ENCODE measurements around the gene UBE2D4. TPM values are rescaled to one million over a fixed set of nuclear protein-coding genes. Genes with fewer than 3 reads are reported as not detected.
A peak's percentile ranks its signal among the peaks of the same experiment; 100 is the strongest.

Gene UBE2D4
- total and polyA plus RNA-seq, 9 of the 15 experiments (the other 6 are each of a cell fraction or from before 2014, with no cell fraction given), result 3.3 to 16.2 (median 7.5) TPM

DNA sequence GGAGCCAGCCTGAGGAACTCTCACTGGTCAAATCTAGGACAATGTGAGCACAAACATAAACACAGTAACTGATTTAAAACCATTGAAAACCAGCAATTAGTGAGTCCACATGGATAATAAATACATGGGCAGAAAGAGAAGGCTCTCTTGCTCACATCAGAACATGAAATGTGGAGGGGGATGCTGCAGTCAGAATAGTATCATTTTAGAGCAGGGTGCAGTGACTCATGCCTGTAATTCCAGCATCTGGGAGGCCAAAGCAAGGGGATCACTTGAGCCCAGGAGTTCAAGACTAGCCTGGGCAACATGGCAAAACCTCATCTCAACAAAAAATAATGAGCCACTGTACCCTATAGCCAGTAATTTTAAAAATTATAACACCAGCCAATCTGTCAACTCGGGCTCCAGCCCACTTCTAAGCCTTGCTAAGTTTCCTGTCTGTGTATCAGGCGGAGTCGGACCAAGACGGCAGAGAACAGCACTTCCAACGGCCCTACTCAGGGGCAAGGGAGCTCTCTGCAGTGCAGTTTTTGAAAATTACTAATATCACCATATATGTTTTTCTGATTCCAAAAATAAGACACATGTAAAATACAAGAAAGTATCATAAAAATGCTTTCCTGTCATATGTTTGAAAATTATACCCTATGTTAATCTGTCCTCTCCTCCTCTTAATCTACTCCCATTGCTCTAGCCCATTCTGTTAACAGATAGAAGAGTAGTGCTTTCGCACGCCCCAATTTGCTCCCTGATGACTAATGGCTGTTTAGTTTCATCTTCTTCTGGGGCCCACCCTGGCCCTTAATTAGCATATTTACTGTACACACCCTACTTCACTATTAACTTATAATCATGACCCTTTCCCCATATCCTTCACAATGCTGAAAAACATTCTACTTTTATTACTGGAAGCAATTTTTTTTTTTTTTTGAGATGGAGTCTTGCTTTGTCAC, 37.0 kb upstream of the UBE2D4 start (continued):
- TF ChIP-seq, protein P1, sequence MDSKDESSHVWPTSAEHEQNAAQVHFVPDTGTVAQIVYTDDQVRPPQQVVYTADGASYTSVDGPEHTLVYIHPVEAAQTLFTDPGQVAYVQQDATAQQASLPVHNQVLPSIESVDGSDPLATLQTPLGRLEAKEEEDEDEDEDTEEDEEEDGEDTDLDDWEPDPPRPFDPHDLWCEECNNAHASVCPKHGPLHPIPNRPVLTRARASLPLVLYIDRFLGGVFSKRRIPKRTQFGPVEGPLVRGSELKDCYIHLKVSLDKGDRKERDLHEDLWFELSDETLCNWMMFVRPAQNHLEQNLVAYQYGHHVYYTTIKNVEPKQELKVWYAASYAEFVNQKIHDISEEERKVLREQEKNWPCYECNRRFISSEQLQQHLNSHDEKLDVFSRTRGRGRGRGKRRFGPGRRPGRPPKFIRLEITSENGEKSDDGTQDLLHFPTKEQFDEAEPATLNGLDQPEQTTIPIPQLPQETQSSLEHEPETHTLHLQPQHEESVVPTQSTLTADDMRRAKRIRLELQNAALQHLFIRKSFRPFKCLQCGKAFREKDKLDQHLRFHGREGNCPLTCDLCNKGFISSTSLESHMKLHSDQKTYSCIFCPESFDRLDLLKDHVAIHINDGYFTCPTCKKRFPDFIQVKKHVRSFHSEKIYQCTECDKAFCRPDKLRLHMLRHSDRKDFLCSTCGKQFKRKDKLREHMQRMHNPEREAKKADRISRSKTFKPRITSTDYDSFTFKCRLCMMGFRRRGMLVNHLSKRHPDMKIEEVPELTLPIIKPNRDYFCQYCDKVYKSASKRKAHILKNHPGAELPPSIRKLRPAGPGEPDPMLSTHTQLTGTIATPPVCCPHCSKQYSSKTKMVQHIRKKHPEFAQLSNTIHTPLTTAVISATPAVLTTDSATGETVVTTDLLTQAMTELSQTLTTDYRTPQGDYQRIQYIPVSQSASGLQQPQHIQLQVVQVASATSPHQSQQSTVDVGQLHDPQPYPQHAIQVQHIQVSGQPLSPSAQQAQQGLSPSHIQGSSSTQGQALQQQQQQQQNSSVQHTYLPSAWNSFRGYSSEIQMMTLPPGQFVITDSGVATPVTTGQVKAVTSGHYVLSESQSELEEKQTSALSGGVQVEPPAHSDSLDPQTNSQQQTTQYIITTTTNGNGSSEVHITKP (IDR thresholded peaks at IDR 0.05; ENCODE audit: partially characterized antibody), result peak; percentile 94

DNA sequence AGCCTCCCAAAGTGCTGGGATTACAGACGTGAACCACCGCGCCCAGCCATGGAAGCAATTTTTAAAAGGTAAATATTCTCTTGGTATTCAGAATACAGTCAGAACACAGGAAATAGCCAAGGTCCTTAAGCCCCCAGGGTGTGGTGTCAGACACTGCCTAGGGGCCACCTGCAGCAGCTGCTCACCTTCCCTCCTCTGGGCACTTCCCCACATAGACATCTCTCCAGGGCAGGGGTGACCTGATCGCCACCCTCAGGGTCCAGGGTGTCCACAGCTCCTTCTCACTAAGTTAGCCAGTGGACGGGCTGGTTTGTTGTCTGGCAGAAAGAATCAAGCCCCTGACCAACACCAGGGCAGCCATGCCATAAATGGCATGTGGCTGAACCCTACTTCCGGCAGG, 35.8 kb upstream of the UBE2D4 start:
- no peaks in the 10 kb centered on the region for H3K9me1 ChIP-seq (ENCODE audit: control insufficient read depth, insufficient read depth, low read length)
- H3K36me3 ChIP-seq (ENCODE audit: control insufficient read depth, insufficient read depth, low read length), result peaks cover 14% of the 10 kb centered on the region; the same call in 2 of the 3 replicates
- BruUV-seq (replicated peaks), result no TSS peak
- no peak overlapping the region for H2AFZ ChIP-seq (ENCODE audit: low read depth, low read length)
- H3K79me2 ChIP-seq (ENCODE audit: control insufficient read depth, insufficient read depth, low read length), result peaks cover 43% of the 10 kb centered on the region
- WGBS (ENCODE audit: insufficient coverage, low coverage, missing lambda C conversion rate), result 93% methylated on average over 6 of the region's 6 CpGs
- in situ Hi-C loops (cut with MboI) (no loop called here), intact Hi-C loops (cut with micrococcal nuclease) (no loop called here)
- CTCF ChIA-PET (ENCODE audit: low intra/inter-chr PET ratio), result no interaction called here
- TF ChIP-seq SRF (CRISPR knock-in tag; IDR thresholded peaks at IDR 0.05) (peak in 1 of 2 experiments; percentile 17; a peak in 1 of 4 replicates), CBX5 (IDR thresholded peaks at IDR 0.05; ENCODE audit: borderline replicate concordance, low read depth) (no peak)
- ATAC-seq (no peak; the same call in 2 of the 3 replicates), FAIRE-seq (no peak), DNase-seq (ENCODE audit: extremely low read depth in 1 of 4, low spot score in 3 of 4) (no peak)
- no peaks in the 10 kb centered on the region for H3K27me3 ChIP-seq (ENCODE audit: control insufficient read depth in 2 of 2, insufficient read depth in 2 of 2, low read length in 2 of 2)
- H3K4me1 ChIP-seq (replicated peaks in 1 of 2; ENCODE audit: control insufficient read depth in 2 of 2, insufficient read depth in 2 of 2, low read length in 2 of 2), result peaks cover 7 to 9% of the 10 kb centered on the region in 2 experiments; a peak in 3 of 5 replicates
- H3K4me3 ChIP-seq, result no peak overlapping the region
- H3K9ac ChIP-seq (ENCODE audit: insufficient read depth in 1 of 2, low read depth in 2 of 2, low read length in 2 of 2), result no peak overlapping the region
- POLR2A ChIA-PET, result interaction anchor here (0.9 to 1.9 kb wide), 2 partner anchors 11 to 63 kb away, joined by 3 to 7 read pairs; no protein-coding TSS in a partner anchor
- no peaks in the 10 kb centered on the region for H3K9me3 ChIP-seq (replicated peaks; ENCODE audit: control insufficient read depth, insufficient read depth, low read depth, low read length)
- H3K4me2 ChIP-seq (ENCODE audit: insufficient read depth, low read length), result no peak overlapping the region
- no peaks in the 10 kb centered on the region for H4K20me1 ChIP-seq (replicated peaks; ENCODE audit: control insufficient read depth, insufficient read depth, low read length)
- no peak overlapping the region for H3K27ac ChIP-seq (ENCODE audit: extremely low read depth, low read depth, low read length)
